Liver (tissue), 9 donors: ENCODE data around the gene SEPHS1. TPM values are rescaled to one million over a fixed set of nuclear protein-coding genes. Genes with fewer than 3 reads are reported as not detected.

Source experiments
- DNase-seq: peaks from one replicate; pipeline ENCODE4 v3.0.0-alpha.2; 2017; ENCODE audit warnings: low spot score
- H3K27ac ChIP-seq, 2 donors: one replicate each; pipeline ENCODE4 v1.7.0; 2013; ENCODE audit warnings: inconsistent platforms in 2 of 2, low read length in 2 of 2, control low read depth in 1 of 2, low read depth in 1 of 2, mild to moderate bottlenecking in 1 of 2
- H3K27me3 ChIP-seq, 4 donors: one replicate each; pipeline versions ENCODE4 v1.6.1 to v1.7.0; 2013; ENCODE audit warnings: low read length in 3 of 4, inconsistent platforms in 1 of 4, mild to moderate bottlenecking in 1 of 4, moderate library complexity in 1 of 4; ENCODE audit not compliant: control insufficient read depth in 4 of 4, insufficient read depth in 4 of 4
- H3K36me3 ChIP-seq, 4 donors: one replicate each; pipeline versions ENCODE4 v1.6.1 to v1.7.0; 2013; ENCODE audit warnings: low read length in 3 of 4, mild to moderate bottlenecking in 3 of 4, low read depth in 1 of 4, moderate library complexity in 1 of 4; ENCODE audit not compliant: control insufficient read depth in 4 of 4, insufficient read depth in 3 of 4
- H3K4me1 ChIP-seq, 4 donors: one replicate each; pipeline versions ENCODE4 v1.6.1 to v1.7.0; 2013; ENCODE audit warnings: low read length in 3 of 4, mild to moderate bottlenecking in 3 of 4, moderate library complexity in 1 of 4; ENCODE audit not compliant: control insufficient read depth in 4 of 4, insufficient read depth in 4 of 4
- H3K4me3 ChIP-seq, 3 donors: one replicate each; pipeline versions ENCODE4 v1.6.1 to v1.7.0; 2013; ENCODE audit warnings: low read length in 3 of 3, control low read depth in 1 of 3, low read depth in 1 of 3, mild to moderate bottlenecking in 1 of 3
- H3K9ac ChIP-seq, 2 donors: one replicate each; pipeline ENCODE4 v1.7.0; 2013; ENCODE audit warnings: low read length in 2 of 2, mild to moderate bottlenecking in 2 of 2, moderate library complexity in 2 of 2, control low read depth in 1 of 2, low read depth in 1 of 2
- H3K9me3 ChIP-seq, 4 donors: one replicate each; pipeline versions ENCODE4 v1.6.1 to v1.7.0; 2013; ENCODE audit warnings: low read length in 3 of 4; ENCODE audit not compliant: control insufficient read depth in 4 of 4
- EGR1 ChIP-seq, 2 donors: IDR thresholded peaks; 2 replicates each; pipeline ENCODE4 v1.6.1; 2016 to 2018; ENCODE audit warnings: antibody characterized with exemption in 2 of 2, low read depth in 2 of 2
- FOXA1 ChIP-seq: IDR thresholded peaks from 2 replicates; pipeline ENCODE4 v1.6.1; 2016; ENCODE audit warnings: antibody characterized with exemption
- FOXA2 ChIP-seq: IDR thresholded peaks from 2 replicates; pipeline ENCODE4 v1.6.1; 2016; ENCODE audit warnings: antibody characterized with exemption
- GABPA ChIP-seq, 2 donors: IDR thresholded peaks in 1 of 2; conservative IDR thresholded peaks in 1 of 2; 2 replicates each; pipeline ENCODE4 v1.6.1; 2016; ENCODE audit warnings: antibody characterized with exemption in 2 of 2, mild to moderate bottlenecking in 1 of 2, moderate library complexity in 1 of 2
- HNF4A ChIP-seq, 2 donors: conservative IDR thresholded peaks; 2 replicates each; pipeline ENCODE4 v1.6.1; 2016; ENCODE audit warnings: antibody characterized with exemption in 2 of 2, mild to moderate bottlenecking in 2 of 2
- HNF4G ChIP-seq: IDR thresholded peaks from 2 replicates; pipeline ENCODE4 v1.6.1; 2016; ENCODE audit warnings: antibody characterized with exemption
- JUND ChIP-seq, 2 donors: IDR thresholded peaks; 2 replicates each; pipeline ENCODE4 v1.6.1; 2016; ENCODE audit warnings: antibody characterized with exemption in 2 of 2
- NR2F2 ChIP-seq: IDR thresholded peaks from 2 replicates; pipeline ENCODE4 v1.6.1; 2016; ENCODE audit warnings: antibody characterized with exemption
- RAD21 ChIP-seq, 2 donors: IDR thresholded peaks; 2 replicates each; pipeline ENCODE4 v1.6.1; 2016; ENCODE audit warnings: antibody characterized with exemption in 2 of 2, mild to moderate bottlenecking in 2 of 2
- RXRA ChIP-seq, 2 donors: IDR thresholded peaks; 2 replicates each; pipeline ENCODE4 v1.6.1; 2017 to 2018; ENCODE audit warnings: antibody characterized with exemption in 2 of 2, mild to moderate bottlenecking in 1 of 2
- SP1 ChIP-seq: IDR thresholded peaks from 2 replicates; pipeline ENCODE4 v1.6.1; 2018; ENCODE audit warnings: antibody characterized with exemption, mild to moderate bottlenecking
- TAF1 ChIP-seq: conservative IDR thresholded peaks from 2 replicates; pipeline ENCODE4 v1.6.1; 2016; ENCODE audit warnings: antibody characterized with exemption, mild to moderate bottlenecking
- YY1 ChIP-seq: IDR thresholded peaks from 2 replicates; pipeline ENCODE4 v1.6.1; 2016; ENCODE audit warnings: antibody characterized with exemption, mild to moderate bottlenecking
- WGBS: extraction: QIAGEN DNeasy Blood & Tissue Kit; methylation state at CpG from one replicate; pipeline ENCODE4 v1.1.7; 2013; 5-methylcytosine and 5-hydroxymethylcytosine counted together
- polyA plus RNA-seq, 2 donors: library from polyadenylated mRNA; stranded (reverse) in 1 of 2; unstranded in 1 of 2; fragments of 200-250 nt in 1 of 2; fragments of >200 nt in 1 of 2; fragmentation: Nextera tagmentation in 1 of 2; extraction: Ambion mirVana in 1 of 2; gene quantifications; one replicate each; pipeline versions ENCODE4 v1.2.1 to v1.2.3, GENCODE V29; 2013 to 2015
- total RNA-seq, 2 donors: library from RNA; depleted of rRNA; stranded (reverse); fragments of >200 nt; gene quantifications; one replicate each; pipeline ENCODE4 v1.2.3, GENCODE V29; 2014
- TF ChIP-seq, protein P1 (sequence below): IDR thresholded peaks from 2 replicates; pipeline ENCODE4 v1.6.1; 2016; ENCODE audit warnings: antibody characterized with exemption, mild to moderate bottlenecking
- TF ChIP-seq, protein P2 (sequence below): IDR thresholded peaks from 2 replicates; pipeline ENCODE4 v1.6.1; 2016; ENCODE audit warnings: antibody characterized with exemption
- TF ChIP-seq, protein P3 (sequence below): fragments of 150-350 bp; IDR thresholded peaks from 2 replicates; pipeline ENCODE4 v1.5.1; 2017; ENCODE audit warnings: improper control_type of control experiment, low read depth, low read length; ENCODE audit not compliant: missing input control
- TF ChIP-seq, protein P4 (sequence below): IDR thresholded peaks from 2 replicates; pipeline ENCODE4 v1.6.1; 2016; ENCODE audit warnings: antibody characterized with exemption
- donor health status: healthy.
- donor health status: healthy.
- donor health status: healthy.
- donor health status: healthy.
- donor health status: healthy.

SEPHS1 gene
- total and polyA plus RNA-seq, 4 donors = 10.4 to 39.3 (median 28.3) TPM

DNA sequence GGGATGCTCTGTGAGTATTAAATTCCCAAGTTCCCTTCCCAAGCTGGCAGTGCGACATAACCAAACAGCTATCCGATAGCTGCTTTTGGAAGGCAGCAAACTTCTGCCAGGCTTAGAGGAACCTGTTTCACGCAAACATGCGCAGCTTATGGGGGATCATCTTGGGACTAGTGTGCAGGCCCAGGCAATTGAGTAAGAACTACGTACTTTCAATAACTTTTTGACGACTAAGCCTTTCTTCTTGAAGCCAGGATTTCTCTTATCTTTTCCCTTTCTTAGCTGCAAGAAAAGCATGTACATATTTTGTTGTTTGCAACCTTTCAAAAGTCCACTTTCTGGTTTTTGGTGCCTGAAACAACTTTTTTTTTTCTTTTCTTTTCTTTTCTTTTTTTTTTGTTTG, 28.7 kb upstream of the SEPHS1 start:
- H3K4me1 ChIP-seq = peaks cover 0 to under 1% (median 0%) of the 10 kb centered on the region in 4 donors
- TF ChIP-seq RXRA (IDR thresholded peaks at IDR 0.05) = no peak
- no peak for TF ChIP-seq FOXA1
- no peak for TF ChIP-seq JUND (IDR thresholded peaks at IDR 0.05)
- no peak for TF ChIP-seq YY1
- TF ChIP-seq, protein P1, sequence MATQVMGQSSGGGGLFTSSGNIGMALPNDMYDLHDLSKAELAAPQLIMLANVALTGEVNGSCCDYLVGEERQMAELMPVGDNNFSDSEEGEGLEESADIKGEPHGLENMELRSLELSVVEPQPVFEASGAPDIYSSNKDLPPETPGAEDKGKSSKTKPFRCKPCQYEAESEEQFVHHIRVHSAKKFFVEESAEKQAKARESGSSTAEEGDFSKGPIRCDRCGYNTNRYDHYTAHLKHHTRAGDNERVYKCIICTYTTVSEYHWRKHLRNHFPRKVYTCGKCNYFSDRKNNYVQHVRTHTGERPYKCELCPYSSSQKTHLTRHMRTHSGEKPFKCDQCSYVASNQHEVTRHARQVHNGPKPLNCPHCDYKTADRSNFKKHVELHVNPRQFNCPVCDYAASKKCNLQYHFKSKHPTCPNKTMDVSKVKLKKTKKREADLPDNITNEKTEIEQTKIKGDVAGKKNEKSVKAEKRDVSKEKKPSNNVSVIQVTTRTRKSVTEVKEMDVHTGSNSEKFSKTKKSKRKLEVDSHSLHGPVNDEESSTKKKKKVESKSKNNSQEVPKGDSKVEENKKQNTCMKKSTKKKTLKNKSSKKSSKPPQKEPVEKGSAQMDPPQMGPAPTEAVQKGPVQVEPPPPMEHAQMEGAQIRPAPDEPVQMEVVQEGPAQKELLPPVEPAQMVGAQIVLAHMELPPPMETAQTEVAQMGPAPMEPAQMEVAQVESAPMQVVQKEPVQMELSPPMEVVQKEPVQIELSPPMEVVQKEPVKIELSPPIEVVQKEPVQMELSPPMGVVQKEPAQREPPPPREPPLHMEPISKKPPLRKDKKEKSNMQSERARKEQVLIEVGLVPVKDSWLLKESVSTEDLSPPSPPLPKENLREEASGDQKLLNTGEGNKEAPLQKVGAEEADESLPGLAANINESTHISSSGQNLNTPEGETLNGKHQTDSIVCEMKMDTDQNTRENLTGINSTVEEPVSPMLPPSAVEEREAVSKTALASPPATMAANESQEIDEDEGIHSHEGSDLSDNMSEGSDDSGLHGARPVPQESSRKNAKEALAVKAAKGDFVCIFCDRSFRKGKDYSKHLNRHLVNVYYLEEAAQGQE = no peak
- TF ChIP-seq TAF1 = no peak
- TF ChIP-seq RAD21 (IDR thresholded peaks at IDR 0.05) = no peak
- TF ChIP-seq, protein P2, sequence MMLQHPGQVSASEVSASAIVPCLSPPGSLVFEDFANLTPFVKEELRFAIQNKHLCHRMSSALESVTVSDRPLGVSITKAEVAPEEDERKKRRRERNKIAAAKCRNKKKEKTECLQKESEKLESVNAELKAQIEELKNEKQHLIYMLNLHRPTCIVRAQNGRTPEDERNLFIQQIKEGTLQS = no peak
- TF ChIP-seq SP1 = no peak
- TF ChIP-seq, protein P3, sequence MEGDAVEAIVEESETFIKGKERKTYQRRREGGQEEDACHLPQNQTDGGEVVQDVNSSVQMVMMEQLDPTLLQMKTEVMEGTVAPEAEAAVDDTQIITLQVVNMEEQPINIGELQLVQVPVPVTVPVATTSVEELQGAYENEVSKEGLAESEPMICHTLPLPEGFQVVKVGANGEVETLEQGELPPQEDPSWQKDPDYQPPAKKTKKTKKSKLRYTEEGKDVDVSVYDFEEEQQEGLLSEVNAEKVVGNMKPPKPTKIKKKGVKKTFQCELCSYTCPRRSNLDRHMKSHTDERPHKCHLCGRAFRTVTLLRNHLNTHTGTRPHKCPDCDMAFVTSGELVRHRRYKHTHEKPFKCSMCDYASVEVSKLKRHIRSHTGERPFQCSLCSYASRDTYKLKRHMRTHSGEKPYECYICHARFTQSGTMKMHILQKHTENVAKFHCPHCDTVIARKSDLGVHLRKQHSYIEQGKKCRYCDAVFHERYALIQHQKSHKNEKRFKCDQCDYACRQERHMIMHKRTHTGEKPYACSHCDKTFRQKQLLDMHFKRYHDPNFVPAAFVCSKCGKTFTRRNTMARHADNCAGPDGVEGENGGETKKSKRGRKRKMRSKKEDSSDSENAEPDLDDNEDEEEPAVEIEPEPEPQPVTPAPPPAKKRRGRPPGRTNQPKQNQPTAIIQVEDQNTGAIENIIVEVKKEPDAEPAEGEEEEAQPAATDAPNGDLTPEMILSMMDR = no peak
- no peak for TF ChIP-seq NR2F2
- TF ChIP-seq, protein P4, sequence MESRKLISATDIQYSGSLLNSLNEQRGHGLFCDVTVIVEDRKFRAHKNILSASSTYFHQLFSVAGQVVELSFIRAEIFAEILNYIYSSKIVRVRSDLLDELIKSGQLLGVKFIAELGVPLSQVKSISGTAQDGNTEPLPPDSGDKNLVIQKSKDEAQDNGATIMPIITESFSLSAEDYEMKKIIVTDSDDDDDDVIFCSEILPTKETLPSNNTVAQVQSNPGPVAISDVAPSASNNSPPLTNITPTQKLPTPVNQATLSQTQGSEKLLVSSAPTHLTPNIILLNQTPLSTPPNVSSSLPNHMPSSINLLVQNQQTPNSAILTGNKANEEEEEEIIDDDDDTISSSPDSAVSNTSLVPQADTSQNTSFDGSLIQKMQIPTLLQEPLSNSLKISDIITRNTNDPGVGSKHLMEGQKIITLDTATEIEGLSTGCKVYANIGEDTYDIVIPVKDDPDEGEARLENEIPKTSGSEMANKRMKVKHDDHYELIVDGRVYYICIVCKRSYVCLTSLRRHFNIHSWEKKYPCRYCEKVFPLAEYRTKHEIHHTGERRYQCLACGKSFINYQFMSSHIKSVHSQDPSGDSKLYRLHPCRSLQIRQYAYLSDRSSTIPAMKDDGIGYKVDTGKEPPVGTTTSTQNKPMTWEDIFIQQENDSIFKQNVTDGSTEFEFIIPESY = no peak
- TF ChIP-seq HNF4G = no peak
- TF ChIP-seq EGR1 (IDR thresholded peaks at IDR 0.05; ENCODE audit: low read depth in 2 of 2) = no peak
- no peak for TF ChIP-seq HNF4A (conservative IDR thresholded peaks at IDR 0.05)
- H3K27ac ChIP-seq = no peak overlapping the region
- no peaks in the 10 kb centered on the region for H3K9me3 ChIP-seq
- DNase-seq = no peak
- H3K36me3 ChIP-seq = no peaks in the 10 kb centered on the region
- H3K27me3 ChIP-seq = no peaks in the 10 kb centered on the region
- H3K4me3 ChIP-seq = no peak overlapping the region
- no peak overlapping the region for H3K9ac ChIP-seq
- WGBS = 77% methylated on average over 6 of the region's 6 CpGs

DNA sequence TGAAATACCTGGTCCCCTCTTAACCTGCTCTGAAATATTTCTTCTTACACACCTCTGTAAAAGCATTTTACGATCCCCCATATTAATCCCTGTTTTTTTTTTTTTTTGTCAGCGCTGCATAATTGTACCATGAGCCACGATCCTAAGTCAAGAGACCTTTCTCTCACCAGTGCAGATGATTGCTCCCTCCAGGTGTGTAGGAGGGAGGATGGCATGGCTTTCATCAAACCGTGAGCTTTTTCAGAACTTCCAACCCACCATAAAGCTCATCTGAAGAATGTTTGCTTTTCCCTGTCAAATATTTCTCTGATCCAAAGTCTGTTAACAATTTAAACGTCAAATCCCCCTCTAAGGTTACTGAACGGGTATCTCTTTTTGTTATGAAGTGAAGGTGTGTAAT, 28.2 kb upstream of the SEPHS1 start:
- no peak overlapping the region for H3K27ac ChIP-seq
- no peaks in the 10 kb centered on the region for H3K36me3 ChIP-seq
- H3K4me3 ChIP-seq = no peak overlapping the region
- no peaks in the 10 kb centered on the region for H3K27me3 ChIP-seq
- no peaks in the 10 kb centered on the region for H3K9me3 ChIP-seq
- H3K4me1 ChIP-seq = peaks cover 0 to 3% (median 0%) of the 10 kb centered on the region in 4 donors
- DNase-seq = no peak
- H3K9ac ChIP-seq = no peak overlapping the region
- no peak for TF ChIP-seq JUND (IDR thresholded peaks at IDR 0.05)
- TF ChIP-seq, protein P1 = no peak
- TF ChIP-seq SP1 = no peak
- no peak for TF ChIP-seq RAD21 (IDR thresholded peaks at IDR 0.05)
- TF ChIP-seq NR2F2 = no peak
- TF ChIP-seq GABPA (IDR thresholded peaks at IDR 0.05 in 1 of 2, conservative IDR thresholded peaks at IDR 0.05 in 1 of 2) = no peak
- no peak for TF ChIP-seq EGR1 (IDR thresholded peaks at IDR 0.05; ENCODE audit: low read depth in 2 of 2)
- TF ChIP-seq HNF4G = no peak
- no peak for TF ChIP-seq FOXA2
- WGBS = 64% methylated on average over 6 of the region's 6 CpGs
